Mammary epithelial cell (primary cell): ENCODE results near the gene C17orf75.

Source experiments
- EZH2 ChIP-seq: IDR thresholded peaks from 2 replicates; pipeline ENCODE4 v1.6.1; 2012; ENCODE audit warnings: low read length, inconsistent platforms, borderline replicate concordance
- TF ChIP-seq, protein P1 (sequence below), 2 donors: IDR thresholded peaks in 1 of 2; conservative IDR thresholded peaks in 1 of 2; 2 replicates each; pipeline ENCODE4 v1.5.1; 2011 to 2012; ENCODE audit warnings: inconsistent platforms in 2 of 2, low read length in 2 of 2, mild to moderate bottlenecking in 2 of 2, control low read depth in 1 of 2, low read depth in 1 of 2; ENCODE audit not compliant: insufficient read depth in 1 of 2; ENCODE audit errors: extremely low read depth in 1 of 2

GRCh38 chr17:32303781-32304288 lies 38.1 kb downstream of the C17orf75 start:
- TF ChIP-seq, protein P1, sequence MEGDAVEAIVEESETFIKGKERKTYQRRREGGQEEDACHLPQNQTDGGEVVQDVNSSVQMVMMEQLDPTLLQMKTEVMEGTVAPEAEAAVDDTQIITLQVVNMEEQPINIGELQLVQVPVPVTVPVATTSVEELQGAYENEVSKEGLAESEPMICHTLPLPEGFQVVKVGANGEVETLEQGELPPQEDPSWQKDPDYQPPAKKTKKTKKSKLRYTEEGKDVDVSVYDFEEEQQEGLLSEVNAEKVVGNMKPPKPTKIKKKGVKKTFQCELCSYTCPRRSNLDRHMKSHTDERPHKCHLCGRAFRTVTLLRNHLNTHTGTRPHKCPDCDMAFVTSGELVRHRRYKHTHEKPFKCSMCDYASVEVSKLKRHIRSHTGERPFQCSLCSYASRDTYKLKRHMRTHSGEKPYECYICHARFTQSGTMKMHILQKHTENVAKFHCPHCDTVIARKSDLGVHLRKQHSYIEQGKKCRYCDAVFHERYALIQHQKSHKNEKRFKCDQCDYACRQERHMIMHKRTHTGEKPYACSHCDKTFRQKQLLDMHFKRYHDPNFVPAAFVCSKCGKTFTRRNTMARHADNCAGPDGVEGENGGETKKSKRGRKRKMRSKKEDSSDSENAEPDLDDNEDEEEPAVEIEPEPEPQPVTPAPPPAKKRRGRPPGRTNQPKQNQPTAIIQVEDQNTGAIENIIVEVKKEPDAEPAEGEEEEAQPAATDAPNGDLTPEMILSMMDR (conservative IDR thresholded peaks at IDR 0.05 in 1 of 2, IDR thresholded peaks at IDR 0.05 in 1 of 2; ENCODE audit: extremely low read depth in 1 of 2, insufficient read depth in 1 of 2, low read depth in 1 of 2, low read length in 2 of 2) = no peak
- no peak for TF ChIP-seq EZH2
